IMR-90 (cell line): ENCODE results near the gene DRICH1. TPM values are rescaled to one million over a fixed set of nuclear protein-coding genes. Genes with fewer than 3 reads are reported as not detected.

Experiments
- ATAC-seq: fragments of 200-7000 bp; cut with Tn5 transposase; 2 replicates; pipeline ENCODE4 v1.9.1; 2020; ENCODE audit warnings: low read depth, mild to moderate bottlenecking, moderate library complexity
- BruUV-seq: library from RNA; stranded (reverse); fragments of 400-500 nt; replicated peaks from 2 replicates; lab custom pipeline; 2021; lab: Mats Ljungman, UMichigan
- CTCF ChIA-PET: fragments of 300-600 bp; formaldehyde crosslinking; extraction: SDS; loops from one replicate; lab custom pipeline; 2021; ENCODE audit warnings: antibody characterized with exemption; lab: Yijun Ruan, JAX
- POLR2A ChIA-PET: fragments of 300-600 bp; sonication (Branson Sonifier 250); formaldehyde crosslinking; loops from one replicate; lab custom pipeline; 2022; ENCODE audit warnings: antibody characterized with exemption; ENCODE audit not compliant: unreplicated experiment; lab: Charles Lee
- DNase-seq: peaks from one replicate; pipeline ENCODE4 v3.0.0; 2013
- H2AFZ ChIP-seq: replicated peaks from 2 replicates; pipeline ENCODE3; 2013; ENCODE audit warnings: low read length, mild to moderate bottlenecking; ENCODE audit not compliant: poor library complexity
- H2AK5ac ChIP-seq: 2 replicates; pipeline ENCODE4 v1.6.1; 2013; ENCODE audit warnings: low read depth, low read length, inconsistent platforms
- H2AK9ac ChIP-seq: replicated peaks from 2 replicates; pipeline ENCODE3; 2013; ENCODE audit warnings: mild to moderate bottlenecking, low read depth, low read length, moderate library complexity; ENCODE audit not compliant: poor library complexity
- H2BK120ac ChIP-seq: 2 replicates; pipeline ENCODE4 v1.6.1; 2013; ENCODE audit warnings: low read depth, low read length, inconsistent platforms
- H2BK15ac ChIP-seq: 3 replicates; pipeline ENCODE4 v1.6.1; 2013; ENCODE audit warnings: low read depth, low read length, inconsistent platforms
- H2BK20ac ChIP-seq: 2 replicates; pipeline ENCODE4 v1.6.1; 2013; ENCODE audit warnings: low read depth, mild to moderate bottlenecking, inconsistent platforms, low read length, moderate library complexity
- H2BK5ac ChIP-seq: 2 replicates; pipeline ENCODE4 v1.6.1; 2013; ENCODE audit warnings: mild to moderate bottlenecking, low read depth, low read length, inconsistent platforms; ENCODE audit not compliant: poor library complexity, severe bottlenecking
- H3K14ac ChIP-seq: replicated peaks from 2 replicates; pipeline ENCODE4 v1.6.1; 2013; ENCODE audit warnings: low read depth, low read length, inconsistent platforms
- H3K18ac ChIP-seq: 2 replicates; pipeline ENCODE4 v1.6.1; 2013; ENCODE audit warnings: low read depth, low read length, control low read depth
- H3K23ac ChIP-seq: 2 replicates; pipeline ENCODE4 v1.6.1; 2013; ENCODE audit warnings: low read depth, low read length, inconsistent platforms
- H3K27ac ChIP-seq: 2 replicates; pipeline ENCODE4 v1.5.1; 2013; ENCODE audit warnings: mild to moderate bottlenecking, control low read depth, low read length; ENCODE audit not compliant: insufficient read depth
- H3K27me3 ChIP-seq: 2 replicates; pipeline ENCODE4 v1.6.1; 2013; ENCODE audit warnings: low read length; ENCODE audit not compliant: control insufficient read depth, insufficient read depth
- H3K36me3 ChIP-seq: 2 replicates; pipeline ENCODE4 v1.6.1; 2013; ENCODE audit warnings: low read length, mixed read lengths; ENCODE audit not compliant: control insufficient read depth, insufficient read depth
- H3K4ac ChIP-seq: 2 replicates; pipeline ENCODE4 v1.6.1; 2013; ENCODE audit warnings: low read depth, low read length, inconsistent platforms
- H3K4me1 ChIP-seq: 2 replicates; pipeline ENCODE4 v1.6.1; 2013; ENCODE audit warnings: low read length, mixed read lengths; ENCODE audit not compliant: control insufficient read depth, insufficient read depth
- H3K4me2 ChIP-seq: 2 replicates; pipeline ENCODE4 v1.6.1; 2013; ENCODE audit warnings: low read depth, mild to moderate bottlenecking, control low read depth, low read length, moderate library complexity
- H3K4me3 ChIP-seq: 2 replicates; pipeline ENCODE4 v1.5.1; 2013; ENCODE audit warnings: low read depth, mild to moderate bottlenecking, control low read depth, low read length, moderate library complexity; ENCODE audit not compliant: insufficient read depth
- H3K56ac ChIP-seq: 2 replicates; pipeline ENCODE4 v1.6.1; 2013; ENCODE audit warnings: low read length, inconsistent platforms; ENCODE audit not compliant: insufficient read depth; ENCODE audit errors: extremely low read depth
- H3K79me1 ChIP-seq, 2 experiments: 2 replicates each; pipeline ENCODE4 v1.6.1; 2013; ENCODE audit warnings: low read length in 2 of 2, inconsistent platforms in 1 of 2, low read depth in 1 of 2
- H3K9ac ChIP-seq: 2 replicates; pipeline ENCODE4 v1.6.1; 2013; ENCODE audit warnings: low read depth, low read length, control low read depth
- H3K9me1 ChIP-seq: 2 replicates; pipeline ENCODE4 v1.6.1; 2013; ENCODE audit warnings: low read length, inconsistent platforms; ENCODE audit not compliant: insufficient read depth
- H3K9me3 ChIP-seq: 2 replicates; pipeline ENCODE4 v1.6.1; 2013; ENCODE audit warnings: low read length; ENCODE audit not compliant: control insufficient read depth, insufficient read depth
- H4K20me1 ChIP-seq: 2 replicates; pipeline ENCODE4 v1.6.1; 2013; ENCODE audit warnings: low read length, inconsistent platforms; ENCODE audit not compliant: insufficient read depth
- H4K5ac ChIP-seq: 2 replicates; pipeline ENCODE4 v1.6.1; 2013; ENCODE audit warnings: mild to moderate bottlenecking, low read depth, low read length, control low read depth
- H4K8ac ChIP-seq, 2 experiments: 2 replicates each; pipeline ENCODE4 v1.6.1; 2013; ENCODE audit warnings: low read depth in 2 of 2, low read length in 2 of 2, control low read depth in 1 of 2, inconsistent platforms in 1 of 2
- H4K91ac ChIP-seq: 2 replicates; pipeline ENCODE4 v1.6.1; 2013; ENCODE audit warnings: low read depth, low read length, inconsistent platforms; ENCODE audit not compliant: insufficient read depth
- CHD1 ChIP-seq: IDR thresholded peaks from 2 replicates; pipeline ENCODE4 v1.6.1; 2012; ENCODE audit warnings: low read depth, low read length, improper control_type of control experiment
- MAFK ChIP-seq: IDR thresholded peaks from 2 replicates; pipeline ENCODE4 v1.6.1; 2012; ENCODE audit warnings: low read depth, low read length, improper control_type of control experiment
- RAD21 ChIP-seq: IDR thresholded peaks from 2 replicates; pipeline ENCODE4 v1.6.1; 2012; ENCODE audit warnings: low read length, improper control_type of control experiment
- WGBS, 2 experiments: methylation state at CpG; one replicate each; pipeline versions ENCODE4 v1.1.5 to v1.1.7; 2013; ENCODE audit warnings: missing lambda C conversion rate in 2 of 2; ENCODE audit not compliant: insufficient read length in 1 of 2; ENCODE audit errors: extremely low coverage in 2 of 2; 5-methylcytosine and 5-hydroxymethylcytosine counted together
- dilution Hi-C: fragments of 300-500 bp; cut with HindIII; formaldehyde crosslinking; loops from one replicate; pipeline ENCODE4 v1.14.3; 2018; ENCODE audit warnings: low sequenced_read_pairs; ENCODE audit not compliant: unreplicated experiment
- in situ Hi-C: fragments of 300-500 bp; cut with MboI; formaldehyde crosslinking; loops from 3 replicates; pipeline ENCODE4 v1.14.3; 2019; ENCODE audit warnings: low sequenced_read_pairs, inconsistent platforms, mixed read lengths
- intact Hi-C: fragments of 100-400 bp; cut with micrococcal nuclease; formaldehyde crosslinking; loops from 2 replicates; pipeline ENCODE4 v1.10.0; 2022
- polyA plus RNA-seq, 3 experiments: library from polyadenylated mRNA; depleted of rRNA; stranded (reverse); fragments of >200 nt; gene quantifications; 2 replicates each; pipeline ENCODE4 v1.2.3, GENCODE V29; 2012; ENCODE audit warnings: low replicate concordance in 1 of 3
- total RNA-seq: library from RNA; depleted of rRNA; stranded (reverse); fragments of >200 nt; gene quantifications from 2 replicates; pipeline ENCODE4 v1.2.3, GENCODE V29; 2012

The DRICH1 gene
- total and polyA plus RNA-seq, 2 of the 4 experiments (the other 2 are of a cell fraction), result 0.14 TPM; not detected in 1

DNA sequence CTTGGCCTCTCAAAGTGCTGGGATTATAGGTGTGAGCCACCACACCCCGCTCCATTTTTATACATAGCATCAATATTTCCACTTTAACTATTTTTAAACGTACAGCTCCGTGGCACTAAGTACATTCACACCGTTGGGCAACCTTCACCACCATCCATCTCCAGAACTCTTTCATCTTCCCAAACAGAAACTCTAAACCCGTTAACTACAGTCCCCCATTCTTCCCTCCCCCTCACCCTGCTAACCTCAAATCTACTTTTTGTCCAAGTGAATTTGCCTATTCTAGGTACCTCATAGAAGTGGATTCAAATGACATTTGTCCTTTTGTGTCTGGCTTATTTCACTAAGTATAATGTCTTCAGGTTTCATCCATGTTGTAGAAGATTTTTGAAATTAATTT, 55.4 kb downstream of the DRICH1 start:
- Histone ChIP-seq H3K9ac (no peak overlapping the region), H2AFZ (no peak overlapping the region), H2BK120ac (no peak overlapping the region), H3K4me3 (no peak overlapping the region), H2AK5ac (no peak overlapping the region), H3K27me3 (peaks cover 12% of the 10 kb centered on the region), H4K5ac (no peak overlapping the region), H3K27ac (no peak overlapping the region), H2AK9ac (no peak overlapping the region), H4K20me1 (no peaks in the 10 kb centered on the region), H3K14ac (no peak overlapping the region), H3K9me3 (no peaks in the 10 kb centered on the region), H3K4me1 (no peaks in the 10 kb centered on the region), H3K4ac (no peak overlapping the region), H3K36me3 (no peaks in the 10 kb centered on the region), H4K8ac (no peak overlapping the region), H2BK20ac (no peak overlapping the region), H3K56ac (no peak overlapping the region), H3K18ac (no peak overlapping the region), H3K9me1 (no peaks in the 10 kb centered on the region), H2BK15ac (no peak overlapping the region), H3K4me2 (no peak overlapping the region), H3K79me1 (no peaks in the 10 kb centered on the region), H4K91ac (no peak overlapping the region), H3K23ac (no peak overlapping the region), H2BK5ac (no peak overlapping the region)
- DNase-seq (no peak), ATAC-seq (no peak)
- WGBS, 2 experiments, result no CpG with 5 or more reads among the region's 5 CpGs
- dilution Hi-C loops (no loop called here), intact Hi-C loops (no loop called here), in situ Hi-C loops (no loop called here)
- no TSS peak for BruUV-seq
- no peak for TF ChIP-seq CHD1
- TF ChIP-seq MAFK, result no peak
- TF ChIP-seq RAD21, result no peak
- ChIA-PET CTCF (interaction anchor here (0.6 kb wide), 1 partner anchor 878 kb away, joined by 5 read pairs; no protein-coding TSS in a partner anchor), POLR2A (no interaction called here)
